NT2/D1 (cell line): Measurements from ENCODE around the gene DDX39A.

ENCODE experiments used
- SUZ12 ChIP-seq: IDR thresholded peaks from 2 replicates; pipeline ENCODE4 v1.6.1; 2011; ENCODE audit not compliant: insufficient read length, insufficient read depth; ENCODE audit errors: extremely low read depth
- ZNF274 ChIP-seq: IDR thresholded peaks from 2 replicates; pipeline ENCODE4 v1.6.1; 2011; ENCODE audit warnings: mild to moderate bottlenecking, low read depth, low read length

- TF ChIP-seq SUZ12 (no peak), ZNF274 (no peak)
These were observed 11.6 kb upstream of the DDX39A start for GRCh38 chr19:14430712-14431111.
